Transverse colon (tissue), 4 donors: ENCODE results near the gene PEAR1.

Experiments used
- CTCF ChIP-seq, 5 experiments: fragments of 200-600 bp in 3 of 5; fragments of 450-650 bp in 2 of 5; sonication (generic) in 3 of 5; IDR thresholded peaks; 1 replicate in 2 of 5; 2 replicates in 3 of 5; pipeline ENCODE4 v1.5.1; 2016 to 2017; ENCODE audit warnings: antibody characterized with exemption in 5 of 5, inconsistent platforms in 3 of 5, mild to moderate bottlenecking in 2 of 5, moderate library complexity in 1 of 5
- POLR2AphosphoS5 ChIP-seq, 3 donors: sonication (generic); formaldehyde crosslinking; IDR thresholded peaks; one replicate each; pipeline ENCODE4 v1.6.1; 2016; ENCODE audit warnings: antibody characterized with exemption in 3 of 3

GRCh38 chr1:156889802-156890580, 3.5 kb upstream of the PEAR1 start:
- peak; percentile 65 to 76 (median 70) for TF ChIP-seq CTCF (IDR thresholded peaks at IDR 0.05)
- no peak for TF ChIP-seq POLR2AphosphoS5 (IDR thresholded peaks at IDR 0.05)
